ENCODE data around the gene NCAPG.
"Not testable (repeated sequence)": the region's sequence is repeated elsewhere in the genome, so short reads cannot be mapped to it uniquely, and the experiment has no call there.

NCAPG gene

DNA sequence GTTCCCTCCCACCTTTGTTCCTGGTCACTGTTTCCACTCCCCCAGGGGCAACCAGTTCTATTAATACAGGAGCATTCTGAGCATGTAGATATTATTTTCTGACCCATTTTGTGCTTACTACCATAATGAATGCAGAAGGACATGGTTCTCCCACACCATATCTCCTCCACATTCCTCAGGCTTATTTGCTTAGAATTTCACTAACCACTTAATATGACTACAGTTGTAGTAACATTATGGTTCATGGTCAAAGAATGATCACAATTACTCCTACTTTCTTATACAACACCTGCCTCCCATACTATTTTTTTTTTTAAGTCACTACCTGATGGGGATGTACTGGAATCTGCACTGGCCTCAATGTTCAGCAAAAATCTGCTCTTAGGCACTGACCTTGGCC, 21.8 kb upstream of the NCAPG start:
- DNase-seq (ENCODE audit: low read depth), result no peak

- DNase-seq (ENCODE audit: low read depth), result no peak
These were observed 16.0 kb upstream of the NCAPG start for GRCh38 chr4:17794730-17795129.

DNA sequence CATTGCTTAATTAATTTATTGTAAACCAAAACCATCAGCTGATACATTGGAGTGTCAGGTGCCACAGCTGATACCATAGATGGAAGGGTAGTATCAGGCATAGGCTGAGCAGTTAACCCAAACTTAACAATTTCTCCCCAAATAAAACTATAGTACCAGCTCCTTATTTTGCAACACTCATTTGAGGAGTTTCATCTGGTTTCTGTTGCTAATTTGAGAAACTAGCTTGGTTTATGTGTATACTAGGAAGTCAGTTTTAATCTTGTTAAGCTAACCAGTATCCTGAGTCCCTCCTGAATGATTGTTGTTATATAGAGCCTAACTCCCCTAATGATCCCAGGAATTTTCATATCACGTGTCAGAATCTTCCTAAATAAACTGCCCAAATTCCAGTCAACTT, 13.0 kb upstream of the NCAPG start:
- no peak for DNase-seq (ENCODE audit: low read depth)

DNA sequence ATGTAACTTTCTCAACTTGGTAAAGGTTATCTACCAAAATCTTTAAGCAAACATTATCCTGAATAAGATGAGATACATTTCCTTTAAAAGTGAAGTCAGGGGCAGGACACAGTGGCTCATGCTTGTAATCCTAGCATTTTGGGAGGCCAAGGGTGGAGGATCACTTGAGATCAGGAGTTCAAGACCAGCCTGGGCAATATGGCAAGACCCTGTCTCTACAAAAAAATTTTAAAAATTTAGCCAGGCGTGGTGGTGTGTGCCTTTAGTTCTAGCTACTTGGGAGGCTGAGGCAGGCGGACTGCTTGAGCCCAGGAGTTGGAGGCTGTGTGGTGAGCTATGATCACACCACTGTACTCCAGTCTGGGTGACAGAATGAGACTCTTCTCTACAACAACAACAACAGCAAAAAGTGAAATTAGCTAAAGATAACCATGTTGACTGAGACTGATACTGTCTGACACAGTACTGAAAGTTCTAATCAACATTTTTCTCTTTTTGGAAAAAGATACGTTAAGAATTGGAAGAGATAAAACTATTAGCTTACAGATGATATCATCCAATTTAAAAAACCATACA, 5.1 kb upstream of the NCAPG start:
- no peak for DNase-seq (ENCODE audit: low read depth)

GRCh38 chr4:17807446-17807845, 3.3 kb upstream of the NCAPG start:
- DNase-seq (ENCODE audit: low read depth), result no peak

GRCh38 chr4:17809667-17810066, 1.1 kb upstream of the NCAPG start:
- DNase-seq (ENCODE audit: low read depth), result no peak

GRCh38 chr4:17811078-17811603, 362 bp downstream of the NCAPG start:
- DNase-seq (ENCODE audit: low read depth), result no peak

- DNase-seq (ENCODE audit: low read depth), result no peak
These were observed 1.3 kb downstream of the NCAPG start for GRCh38 chr4:17812125-17812524.

DNA sequence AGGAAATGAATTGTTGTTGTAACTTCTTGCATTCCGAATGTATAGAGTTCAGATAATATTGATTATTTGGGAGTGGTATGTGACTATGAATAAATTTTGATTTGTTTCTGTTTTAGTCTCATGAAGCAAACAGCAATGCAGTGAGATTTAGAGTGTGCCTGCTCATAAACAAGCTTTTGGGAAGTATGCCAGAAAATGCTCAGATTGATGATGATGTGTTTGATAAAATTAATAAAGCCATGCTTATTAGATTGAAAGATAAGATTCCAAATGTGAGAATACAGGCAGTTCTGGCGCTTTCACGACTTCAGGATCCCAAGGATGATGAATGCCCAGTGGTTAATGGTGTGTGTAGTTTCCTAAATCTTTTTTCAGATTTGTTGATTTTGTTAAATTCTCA, 2.0 kb downstream of the NCAPG start:
- no peak for DNase-seq (ENCODE audit: low read depth)

GRCh38 chr4:17814140-17814539, 3.4 kb downstream of the NCAPG start:
- no peak for DNase-seq (ENCODE audit: low read depth)

GRCh38 chr4:17816142-17816541, 5.4 kb downstream of the NCAPG start:
- DNase-seq (ENCODE audit: low read depth), result no peak

DNA sequence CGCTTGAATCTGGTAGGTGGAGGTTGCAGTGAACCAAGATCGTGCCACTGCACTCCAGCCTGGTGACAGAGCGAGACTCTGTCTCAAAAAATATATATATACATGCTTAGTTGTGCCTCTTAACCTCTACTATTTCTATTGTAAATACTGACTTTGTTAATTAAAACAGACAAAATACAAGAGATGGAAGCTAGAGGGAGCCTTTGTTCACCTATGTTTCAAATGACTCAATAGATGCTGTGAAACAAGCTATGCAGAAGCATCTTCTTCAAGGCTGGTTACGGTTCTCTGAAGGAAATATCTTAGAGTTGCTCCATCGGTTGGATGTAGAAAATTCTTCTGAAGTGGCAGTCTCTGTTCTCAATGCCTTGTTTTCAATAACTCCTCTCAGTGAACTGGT, 6.2 kb downstream of the NCAPG start:
- no peak for DNase-seq (ENCODE audit: low read depth)

GRCh38 chr4:17823871-17824669, 13.3 kb downstream of the NCAPG start:
- no peak for DNase-seq (ENCODE audit: low read depth)

DNA sequence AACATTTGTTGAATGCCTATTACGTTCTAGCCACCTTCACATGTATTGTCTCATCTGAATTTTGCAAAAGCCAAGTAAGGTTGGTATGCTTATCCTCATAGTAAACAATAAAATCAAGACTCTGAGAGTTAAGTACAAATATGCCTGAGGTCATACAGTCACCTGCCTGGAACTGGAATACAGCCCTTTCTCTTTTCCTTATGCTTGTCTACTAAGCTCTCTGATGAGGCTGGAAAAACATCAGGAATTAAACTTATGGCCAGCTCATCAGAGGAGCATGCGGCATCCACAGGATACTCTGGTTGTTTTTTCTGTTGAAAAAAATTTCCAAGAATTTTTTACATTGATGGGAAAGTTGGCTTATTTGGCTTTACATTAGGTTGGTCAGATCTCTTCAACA, 35.5 kb downstream of the NCAPG start:
- DNase-seq (ENCODE audit: low read depth), result no peak

DNA sequence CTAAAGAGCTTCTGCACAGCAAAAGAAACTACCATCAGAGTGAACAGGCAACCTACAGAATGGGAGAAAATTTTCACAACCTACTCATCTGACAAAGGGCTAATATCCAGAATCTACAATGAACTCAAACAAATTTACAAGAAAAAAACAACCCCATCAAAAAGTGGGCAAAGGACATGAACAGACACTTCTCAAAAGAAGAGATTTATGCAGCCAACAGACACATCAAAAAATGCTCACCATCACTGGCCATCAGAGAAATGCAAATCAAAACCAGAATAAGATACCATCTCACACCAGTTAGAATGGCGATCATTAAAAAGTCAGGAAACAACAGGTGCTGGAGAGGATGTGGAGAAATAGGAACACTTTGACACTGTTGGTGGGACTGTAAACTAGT, 39.5 kb downstream of the NCAPG start:
- not testable (repeated sequence) for DNase-seq (ENCODE audit: low read depth)

DNA sequence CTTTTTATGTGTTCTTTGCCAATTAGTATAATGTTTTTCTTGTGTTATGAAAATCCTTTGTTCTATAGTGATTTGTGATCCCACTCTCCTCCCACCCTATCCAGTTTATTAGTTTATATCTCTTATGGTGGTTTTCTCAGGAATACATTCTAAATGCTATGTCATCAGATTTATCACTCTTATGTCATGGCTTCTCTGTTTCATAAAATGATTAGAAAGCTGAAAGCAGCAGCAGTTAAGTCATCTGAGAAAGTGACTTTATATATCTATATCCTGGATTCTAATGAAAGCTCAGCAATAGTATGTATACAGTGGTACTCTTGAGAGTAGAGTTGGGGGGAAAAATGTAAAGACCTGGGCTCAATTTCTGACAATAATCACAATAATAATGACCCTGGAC, 41.2 kb downstream of the NCAPG start:
- no peak for DNase-seq (ENCODE audit: low read depth)

DNA sequence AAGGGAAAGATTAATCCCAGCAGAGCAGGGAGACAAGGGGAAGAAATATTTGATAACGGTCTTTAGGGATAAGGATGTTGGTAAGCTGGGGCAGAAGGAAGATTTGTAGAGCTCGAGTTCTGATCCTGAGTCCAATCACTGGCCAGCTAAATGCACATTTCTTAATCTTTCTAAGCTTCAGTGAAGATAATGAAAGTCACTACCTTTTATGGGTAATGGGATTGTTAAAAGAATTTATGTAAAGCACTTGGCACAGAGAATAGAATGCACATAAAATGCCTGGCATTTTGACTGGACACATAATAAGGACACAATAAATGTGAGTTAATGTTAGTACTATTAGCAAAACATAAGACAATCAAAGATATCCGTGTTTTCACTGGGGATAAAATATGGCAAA, 43.3 kb downstream of the NCAPG start:
- no peak for DNase-seq (ENCODE audit: low read depth)

DNA sequence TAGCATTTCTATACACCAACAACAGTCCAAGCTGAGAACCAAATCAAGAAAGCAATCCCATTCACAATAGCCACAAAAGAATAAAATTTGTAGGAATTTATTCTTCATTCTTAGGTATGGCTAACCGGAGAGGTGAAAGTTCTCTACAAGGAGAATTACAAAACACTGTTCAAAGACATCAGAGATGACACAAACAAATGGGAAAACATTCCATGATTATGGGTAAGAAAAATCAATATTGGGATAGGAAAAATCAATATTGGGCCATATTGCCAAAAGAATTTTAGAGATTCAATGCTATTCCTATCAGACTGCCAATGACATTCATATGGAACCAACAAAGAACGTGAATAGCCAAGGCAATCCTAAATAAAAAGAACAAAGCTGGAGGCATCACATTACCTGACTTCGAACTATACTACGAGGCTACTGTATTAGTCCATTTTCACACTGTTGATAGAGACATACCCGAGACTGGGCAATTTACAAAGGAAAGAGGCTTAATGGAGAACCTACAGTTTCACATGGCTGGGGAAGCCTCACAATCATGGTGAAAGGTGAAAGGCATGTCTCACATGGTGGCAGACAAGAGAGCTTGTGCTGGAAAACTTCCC, 49.1 kb downstream of the NCAPG start:
- DNase-seq (ENCODE audit: low read depth), result no peak

DNA sequence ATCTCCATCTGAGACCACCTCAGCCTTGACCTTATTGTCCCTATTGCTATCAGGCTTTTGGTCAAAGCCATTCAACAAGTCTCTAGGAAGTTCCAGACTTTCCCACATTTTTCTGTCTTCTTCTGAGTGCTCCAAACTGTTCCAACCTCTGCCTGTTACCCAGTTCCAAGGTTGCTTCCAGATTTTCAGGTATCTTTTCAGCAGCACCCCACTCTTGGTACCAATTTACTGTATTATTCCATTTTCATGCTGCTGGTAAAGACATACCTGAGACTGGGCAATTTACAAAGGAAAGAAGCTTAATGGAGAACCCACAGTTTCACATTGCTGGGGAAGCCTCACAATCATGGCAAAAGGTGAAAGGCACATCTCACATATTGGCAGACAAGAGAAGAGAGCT, 51.1 kb downstream of the NCAPG start:
- DNase-seq (ENCODE audit: low read depth), result not testable (repeated sequence)

GRCh38 chr4:17865866-17866363, 55.1 kb downstream of the NCAPG start:
- DNase-seq (ENCODE audit: low read depth), result no peak

- no peak for DNase-seq (ENCODE audit: low read depth)
These were observed 56.0 kb downstream of the NCAPG start for GRCh38 chr4:17866810-17867209.

DNA sequence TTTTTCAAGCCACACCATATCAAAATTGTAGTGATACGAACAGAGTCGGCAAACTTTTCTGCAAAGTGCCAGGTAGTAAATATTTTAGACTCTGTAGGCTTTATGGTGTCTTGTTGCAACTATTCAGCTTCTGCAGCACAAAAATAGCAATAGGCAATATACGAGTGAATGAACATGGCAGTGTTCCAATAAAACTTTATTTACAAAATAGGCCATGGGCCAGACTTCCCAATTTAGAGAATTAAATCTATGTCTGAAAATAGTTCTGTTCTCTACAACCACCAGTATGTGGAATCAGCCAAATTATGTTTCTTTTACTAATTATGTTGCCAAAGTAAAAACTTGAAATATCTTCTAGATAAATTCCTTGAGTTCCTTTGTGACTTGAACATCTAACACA, 56.5 kb downstream of the NCAPG start:
- no peak for DNase-seq (ENCODE audit: low read depth)

DNA sequence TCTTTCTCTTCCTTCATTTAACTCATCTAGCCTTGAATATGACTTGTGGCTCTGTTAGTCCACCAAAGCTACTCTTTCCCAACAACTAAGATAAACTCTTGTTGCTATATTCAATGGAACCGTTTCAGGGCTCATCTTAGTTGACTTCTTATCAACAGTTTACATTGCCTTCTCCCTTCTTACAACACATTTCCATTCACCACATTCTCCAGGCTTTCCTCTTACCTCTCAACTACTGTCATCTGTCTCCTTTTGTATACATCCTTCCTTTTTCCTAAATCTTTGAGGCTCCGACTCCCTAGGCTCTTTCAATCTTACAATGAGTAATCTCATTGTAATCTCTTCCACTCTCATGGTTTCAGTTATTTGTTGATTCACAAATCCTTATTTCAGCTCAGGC, 58.5 kb downstream of the NCAPG start:
- DNase-seq (ENCODE audit: low read depth), result no peak
